Bone marrow (tissue), 2 donors: ENCODE measurements around the gene S1PR2.
"Not testable (repeated sequence)": the region's sequence is repeated elsewhere in the genome, so short reads cannot be mapped to it uniquely, and the experiment has no call there.

Experiments used
- DNase-seq, 2 donors: peaks; one replicate each; lab custom pipeline; 2025; lab: John Stamatoyannopoulos, UW

S1PR2 gene

GRCh38 chr19:10190026-10190425 lies 41.1 kb downstream of the S1PR2 start:
- DNase-seq = no peak

GRCh38 chr19:10189616-10190015 lies 41.5 kb downstream of the S1PR2 start:
- no peak for DNase-seq

- DNase-seq = no peak
Observed at GRCh38 chr19:10187315-10187714, 43.8 kb downstream of the S1PR2 start.

GRCh38 chr19:10184636-10185035 lies 46.5 kb downstream of the S1PR2 start:
- no peak for DNase-seq

- DNase-seq = no peak
Observed at GRCh38 chr19:10183926-10184325, 47.2 kb downstream of the S1PR2 start.

- no peak for DNase-seq
Observed at GRCh38 chr19:10182847-10183246, 48.3 kb downstream of the S1PR2 start.

GRCh38 chr19:10182076-10182475 lies 49.1 kb downstream of the S1PR2 start:
- no peak for DNase-seq

GRCh38 chr19:10180459-10180858 lies 50.7 kb downstream of the S1PR2 start:
- no peak for DNase-seq

GRCh38 chr19:10180024-10180423 lies 51.1 kb downstream of the S1PR2 start:
- not testable (repeated sequence) for DNase-seq

- DNase-seq = no peak
Observed at GRCh38 chr19:10173527-10173926, 57.6 kb downstream of the S1PR2 start.
